ENCODE data around the gene ARRDC4.

ARRDC4 gene

DNA sequence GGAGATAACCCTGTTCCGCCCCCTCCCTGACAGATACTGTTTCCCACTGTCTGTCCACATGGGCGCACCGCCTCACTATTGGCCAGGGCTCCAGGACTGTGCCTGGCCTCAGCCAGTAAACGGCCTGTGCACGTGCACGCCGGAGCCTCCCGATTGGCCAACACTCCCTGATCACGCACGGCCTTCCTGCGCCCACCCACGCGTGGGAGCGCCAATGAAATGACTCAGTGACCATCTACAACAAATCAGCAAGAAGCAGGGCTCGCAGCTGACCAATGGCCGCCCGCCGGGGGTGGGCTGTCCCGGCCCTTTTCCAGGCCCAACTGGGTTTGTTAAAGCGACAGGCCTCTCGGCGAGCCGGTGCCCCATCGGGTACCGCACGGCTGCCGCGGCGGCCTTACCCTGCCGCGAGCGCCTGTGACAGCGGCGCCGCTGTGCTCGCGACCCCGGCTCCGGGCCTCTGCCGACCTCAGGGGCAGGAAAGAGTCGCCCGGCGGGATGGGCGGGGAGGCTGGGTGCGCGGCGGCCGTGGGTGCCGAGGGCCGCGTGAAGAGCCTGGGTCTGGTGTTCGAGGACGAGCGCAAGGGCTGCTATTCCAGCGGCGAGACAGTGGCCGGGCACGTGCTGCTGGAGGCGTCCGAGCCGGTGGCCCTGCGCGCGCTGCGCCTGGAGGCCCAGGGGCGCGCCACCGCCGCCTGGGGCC is at the start of gene ARRDC4:
Gene ARRDC4, plus strand, starts transcription at position 340 of the 703 bp plus-strand sequence. Its CDS starts 159 bp downstream, at position 499.
- DNase-seq = peak; percentile 72

- no peak for DNase-seq
Observed at GRCh38 chr15:97914711-97915110, 45.8 kb upstream of the ARRDC4 start.

DNA sequence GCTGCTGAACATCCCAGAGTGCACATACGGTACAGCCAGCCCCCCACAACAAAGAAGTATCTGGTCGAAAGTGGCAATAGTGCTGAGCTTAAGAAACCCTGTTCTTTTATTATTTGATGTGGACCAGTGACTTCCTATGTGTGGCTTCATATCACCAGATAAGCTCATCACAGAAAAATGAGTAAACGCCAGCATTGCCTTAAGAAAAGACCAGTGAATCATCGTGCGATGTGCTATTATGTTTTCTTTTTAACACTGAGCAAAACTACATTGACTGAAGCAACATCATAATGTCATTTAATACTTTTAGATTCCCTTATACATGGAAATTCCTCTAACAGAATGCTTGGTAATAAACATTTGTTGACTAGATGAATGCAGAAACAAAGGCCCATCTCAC is 45.2 kb upstream of the ARRDC4 start:
- no peak for DNase-seq

- DNase-seq = no peak
Observed at GRCh38 chr15:97921296-97921865, 39.1 kb upstream of the ARRDC4 start.

DNA sequence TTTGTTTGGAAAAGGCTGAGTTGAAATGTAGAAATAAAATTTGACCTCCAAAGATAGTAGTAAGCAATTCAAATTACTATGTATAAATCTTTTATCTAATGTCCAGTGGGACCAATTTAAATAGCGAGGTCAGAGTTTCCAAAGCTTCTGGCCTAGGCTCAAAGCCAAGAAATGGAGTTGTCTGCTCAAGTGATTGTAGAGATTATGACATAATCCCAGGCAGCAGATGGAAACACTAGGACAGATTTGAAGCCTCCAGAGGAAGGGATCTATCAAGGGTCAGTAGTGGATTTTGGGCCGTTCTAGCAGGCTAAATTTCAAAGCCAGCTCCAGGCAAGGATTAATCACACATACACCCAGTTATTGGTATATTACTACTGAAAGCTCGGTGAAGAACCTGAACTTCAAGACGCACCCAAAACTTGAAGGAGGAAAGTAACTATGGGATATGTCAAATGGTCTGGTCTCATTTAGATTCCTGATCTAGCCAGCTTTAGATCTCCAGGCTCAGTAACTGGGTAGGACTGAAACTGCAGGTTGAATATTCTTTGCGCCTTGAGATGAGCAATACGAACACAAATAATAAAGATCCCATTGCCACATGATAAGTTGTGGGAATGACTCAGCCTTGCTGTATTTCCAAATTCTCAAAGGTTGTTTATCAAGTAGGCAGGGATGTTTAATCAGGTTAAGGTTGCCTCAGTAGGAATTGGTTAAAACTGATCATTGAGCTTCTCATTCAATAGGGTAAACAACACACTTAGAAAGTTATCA is 30.9 kb upstream of the ARRDC4 start:
- DNase-seq = no peak

DNA sequence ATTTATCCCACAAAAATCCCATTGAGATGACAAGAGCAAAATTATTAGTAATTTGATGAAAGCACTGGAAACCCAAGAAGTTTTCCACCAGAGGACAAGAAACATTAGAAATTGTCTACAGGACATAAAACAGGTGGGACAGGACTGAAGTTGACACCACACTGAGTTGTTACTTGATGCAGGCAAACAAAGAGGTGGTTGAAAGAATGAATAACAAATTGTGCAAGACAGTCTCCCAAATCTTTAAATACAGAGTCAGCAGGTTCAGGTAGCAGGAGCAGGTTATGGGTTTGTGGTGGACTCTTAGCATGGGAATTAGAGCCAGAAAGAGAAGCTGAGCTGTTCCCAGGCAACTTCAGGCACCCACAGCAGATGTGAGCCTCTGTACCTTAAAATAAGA is 30.3 kb upstream of the ARRDC4 start:
- no peak for DNase-seq

DNA sequence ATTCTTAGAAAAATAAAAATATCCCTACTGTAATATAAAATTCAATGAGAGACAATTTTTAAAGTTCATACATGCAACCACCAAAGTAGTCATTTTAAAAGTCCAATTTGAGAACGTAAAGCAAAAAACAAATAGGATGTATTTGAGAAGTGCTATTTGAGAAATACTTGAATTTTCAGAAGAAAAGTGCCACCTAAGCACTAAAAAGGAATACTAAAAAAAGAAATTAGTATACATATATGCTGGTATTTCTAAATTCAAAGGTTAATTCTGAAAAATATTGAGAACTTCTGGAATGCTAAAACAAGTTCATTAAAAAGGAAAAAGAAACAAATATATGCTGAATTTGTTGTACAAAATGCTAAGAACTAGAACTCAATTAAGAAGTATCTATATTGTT is 29.2 kb upstream of the ARRDC4 start:
- no peak for DNase-seq

DNA sequence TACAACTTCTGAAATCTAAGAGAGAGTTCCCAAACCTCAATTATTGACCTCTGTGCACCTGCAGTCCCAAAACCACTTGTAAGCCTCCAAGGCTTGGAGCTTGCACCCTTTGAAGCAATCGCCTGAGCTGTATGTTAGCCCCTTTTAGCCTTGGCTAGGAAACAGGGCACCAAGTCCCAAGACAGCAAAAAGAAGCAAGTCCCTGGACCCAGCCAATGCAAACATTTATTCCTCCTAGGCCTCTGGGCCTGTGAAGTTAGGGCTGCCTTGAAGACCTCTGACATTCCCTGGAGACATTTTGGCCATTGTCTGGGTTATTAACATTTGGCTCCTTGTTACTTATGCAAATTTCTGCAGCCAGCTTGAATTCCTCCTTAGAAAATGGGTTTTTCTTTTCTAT is 26.9 kb upstream of the ARRDC4 start:
- DNase-seq = no peak

GRCh38 chr15:97940993-97941392 is 19.5 kb upstream of the ARRDC4 start:
- DNase-seq = no peak

DNA sequence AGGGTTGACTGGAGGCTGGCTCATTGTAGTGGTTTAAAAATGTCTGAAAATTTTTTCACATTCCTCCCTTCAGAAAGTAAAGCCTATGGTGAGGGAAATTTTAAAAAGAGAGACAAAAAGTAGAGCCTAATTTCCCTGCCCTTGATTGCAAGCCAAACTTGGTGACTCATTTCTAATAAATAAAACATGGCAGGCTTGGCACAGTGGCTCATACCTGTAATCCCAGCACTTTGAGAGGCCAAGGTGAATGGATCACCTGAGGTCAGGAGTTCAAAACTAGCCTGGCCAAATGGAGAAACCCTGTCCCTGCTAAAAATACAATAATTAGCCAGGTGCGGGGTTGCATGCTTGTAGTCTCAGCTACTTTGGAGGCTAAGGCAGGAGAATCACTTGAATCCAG is 18.9 kb upstream of the ARRDC4 start:
- DNase-seq = no peak

DNA sequence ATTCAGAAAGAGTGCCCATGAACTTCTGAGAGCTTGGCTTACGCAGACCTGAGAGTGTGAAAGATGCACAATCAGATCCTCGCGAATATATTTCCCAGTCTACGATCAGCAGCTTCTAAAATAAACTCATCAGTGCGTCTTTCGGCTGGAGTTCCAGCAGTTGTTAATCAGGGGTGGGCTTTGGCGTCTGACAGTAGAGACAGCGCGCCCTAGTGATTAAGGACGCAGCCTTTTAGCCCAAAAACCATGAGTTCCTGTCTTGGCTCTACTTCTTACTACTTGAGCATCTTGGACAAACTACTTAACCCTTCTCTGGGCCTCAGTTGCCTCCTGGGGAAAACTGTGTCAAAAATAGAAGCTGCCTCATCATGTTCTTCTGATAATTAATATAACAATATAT is 15.8 kb upstream of the ARRDC4 start:
- DNase-seq = no peak

DNA sequence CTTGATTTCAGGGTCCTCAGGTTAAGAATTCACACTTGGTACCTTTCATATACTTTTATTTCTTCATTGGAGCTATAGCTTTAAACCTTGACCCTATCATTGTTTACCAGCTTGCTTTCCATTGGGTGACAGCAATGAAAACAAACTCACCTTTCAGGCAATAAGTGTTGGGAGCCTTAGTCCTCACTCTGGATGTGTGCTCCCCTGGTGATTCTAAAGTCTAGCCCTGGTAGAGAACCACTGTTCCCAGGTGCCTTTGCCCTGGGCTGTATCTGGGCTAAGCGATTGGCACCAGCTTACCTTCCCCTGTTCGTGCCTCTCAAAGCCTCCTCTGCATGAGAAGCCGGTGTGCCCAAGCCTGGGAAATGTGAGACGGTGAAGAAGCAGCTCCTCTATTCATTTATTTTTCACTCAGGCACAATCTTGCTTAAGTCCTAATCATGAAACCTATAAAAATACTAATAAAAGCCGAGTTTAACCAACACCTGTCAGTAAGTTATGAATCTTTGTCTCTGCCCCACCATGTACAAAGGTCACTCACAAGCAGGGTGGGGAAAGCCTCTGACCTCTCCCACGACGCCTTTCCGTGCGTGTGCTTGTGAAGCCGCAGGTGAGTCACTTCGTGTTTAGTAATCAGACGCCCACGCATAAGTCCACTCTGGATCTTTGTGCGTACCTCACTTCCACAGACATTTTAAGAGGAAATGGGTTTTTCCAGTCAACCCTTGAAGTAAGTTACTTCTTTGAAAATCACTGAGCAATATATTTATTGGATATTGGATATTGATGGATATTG is 12.8 kb upstream of the ARRDC4 start:
- DNase-seq = no peak

GRCh38 chr15:97953254-97953653 is 7.2 kb upstream of the ARRDC4 start:
- no peak for DNase-seq

GRCh38 chr15:97953748-97954147 is 6.8 kb upstream of the ARRDC4 start:
- no peak for DNase-seq

DNA sequence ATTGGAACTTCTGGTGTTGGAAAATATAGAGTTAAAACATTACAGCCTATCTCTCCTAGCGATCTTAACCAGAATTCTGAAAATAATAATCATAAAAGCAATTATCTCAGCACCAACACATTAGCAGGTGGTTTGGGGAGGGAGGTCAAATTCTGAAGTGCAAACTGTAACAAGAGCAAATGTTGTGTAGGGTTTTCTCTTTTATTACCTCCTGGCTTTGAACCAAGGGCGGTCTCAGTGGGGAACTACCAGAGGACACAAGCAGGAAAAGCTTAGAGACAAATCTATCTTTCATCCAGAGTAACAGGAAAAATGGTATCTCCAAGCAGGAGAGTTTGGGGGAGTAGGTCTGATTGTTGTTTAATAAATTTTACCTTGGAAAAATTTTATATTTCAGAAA is 5.5 kb upstream of the ARRDC4 start:
- DNase-seq = no peak

DNA sequence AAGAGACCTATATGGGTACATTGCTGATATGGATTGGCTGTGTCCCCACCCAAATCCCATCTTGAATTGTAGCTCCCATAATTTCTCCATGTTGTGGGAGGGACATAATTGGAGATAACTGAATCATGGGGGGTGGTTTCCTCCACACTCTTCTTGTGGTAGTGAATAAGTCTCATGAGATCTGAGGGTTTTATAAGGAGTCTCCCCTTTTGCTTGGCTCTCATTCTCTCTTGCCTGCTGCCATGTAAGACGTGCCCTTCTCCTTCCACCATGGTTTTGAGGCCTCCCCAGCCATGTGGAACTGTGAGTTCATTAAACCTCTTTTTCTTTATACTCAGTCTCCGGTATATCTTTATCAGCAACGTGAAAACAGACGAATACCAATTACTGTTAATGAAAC is 5.0 kb upstream of the ARRDC4 start:
- DNase-seq = no peak

GRCh38 chr15:97959724-97960363 is 659 bp upstream of the ARRDC4 start:
- DNase-seq = no peak

DNA sequence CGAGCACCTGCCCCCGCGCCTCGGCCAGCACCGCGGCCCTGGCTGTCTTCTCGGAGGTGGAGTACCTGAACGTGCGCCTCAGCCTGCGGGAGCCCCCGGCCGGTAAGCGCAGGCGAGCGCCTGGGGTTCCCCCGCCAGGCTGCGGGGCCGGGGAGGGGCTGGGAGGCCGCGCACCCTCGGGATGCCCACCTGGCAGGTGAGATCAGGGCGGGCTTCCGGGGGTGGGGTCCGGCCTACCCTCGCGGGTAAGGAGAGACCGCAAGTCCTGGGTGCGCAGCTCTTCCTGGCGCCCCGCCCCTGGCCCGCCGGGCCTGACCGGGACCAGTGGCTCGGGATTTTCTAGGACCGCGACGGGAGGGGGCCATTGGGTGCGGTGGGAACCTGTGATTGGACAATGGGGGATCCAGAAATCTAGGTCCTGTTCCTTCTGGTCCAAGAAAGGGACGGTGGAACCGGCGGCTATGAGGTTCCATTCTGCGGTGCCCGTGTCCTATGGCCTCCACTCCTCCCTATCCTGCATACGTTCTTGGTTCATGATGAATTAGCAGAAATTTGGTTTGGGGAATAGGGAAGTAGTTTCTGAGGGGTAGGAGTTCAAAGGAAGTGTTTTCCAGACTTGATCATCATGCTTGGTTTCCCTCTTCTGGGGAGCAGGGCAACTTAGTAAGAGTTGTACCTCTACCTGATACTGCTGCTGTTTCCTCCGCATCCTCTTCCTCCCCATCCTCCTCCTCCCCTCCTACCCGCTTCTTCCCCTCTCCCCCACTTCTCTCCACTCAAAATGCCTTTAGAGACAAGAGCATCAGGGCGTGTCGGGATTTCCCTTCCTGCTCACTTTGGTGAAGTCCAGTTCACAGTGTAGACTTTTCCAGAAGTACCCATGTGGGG is 808 bp downstream of the ARRDC4 start:
- DNase-seq = no peak

DNA sequence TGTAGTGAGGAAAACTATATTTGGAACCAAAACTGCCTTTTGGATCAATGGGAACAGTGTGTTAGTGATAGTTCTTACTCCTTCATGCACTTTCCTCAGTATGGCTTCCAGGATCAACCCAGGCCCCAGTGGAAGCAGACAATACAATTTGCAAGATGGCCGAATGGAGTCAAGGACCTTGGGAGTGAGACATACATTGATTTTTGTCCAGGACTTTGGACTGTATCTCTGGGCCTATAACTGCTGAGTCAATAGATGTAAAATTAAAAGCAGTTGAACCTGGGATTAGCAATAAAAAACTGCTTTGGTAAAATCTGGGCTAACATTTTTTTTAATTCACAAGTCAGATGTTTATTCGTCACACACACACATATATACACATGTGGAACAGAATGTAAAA is 1.8 kb downstream of the ARRDC4 start:
- DNase-seq = no peak

- DNase-seq = no peak
Observed at GRCh38 chr15:97963779-97964178, 3.3 kb downstream of the ARRDC4 start.

- DNase-seq = no peak
Observed at GRCh38 chr15:97966246-97966645, 5.7 kb downstream of the ARRDC4 start.
